Kidney capillary endothelial cell (primary cell): ENCODE data around the gene LPCAT1.
"Not testable (repeated sequence)": the region's sequence is repeated elsewhere in the genome, so short reads cannot be mapped to it uniquely, and the experiment has no call there.

Experiments used
- DNase-seq: peaks from one replicate; pipeline ENCODE4 v3.0.0-alpha.2; 2018; ENCODE audit warnings: low spot score

Gene LPCAT1

GRCh38 chr5:1522601-1523479 lies 920 bp downstream of the LPCAT1 start:
- DNase-seq = no peak

- DNase-seq = no peak
These were observed 1.8 kb downstream of the LPCAT1 start for GRCh38 chr5:1521671-1522600.

- DNase-seq = no peak
These were observed 2.8 kb downstream of the LPCAT1 start for GRCh38 chr5:1520791-1521453.

- DNase-seq = no peak
These were observed 4.0 kb downstream of the LPCAT1 start for GRCh38 chr5:1519631-1520210.

- DNase-seq = no peak
These were observed 5.9 kb downstream of the LPCAT1 start for GRCh38 chr5:1517838-1518237.

GRCh38 chr5:1516615-1517601 lies 6.9 kb downstream of the LPCAT1 start:
- no peak for DNase-seq

- DNase-seq = no peak
These were observed 7.7 kb downstream of the LPCAT1 start for GRCh38 chr5:1515921-1516571.

- no peak for DNase-seq
These were observed 8.3 kb downstream of the LPCAT1 start for GRCh38 chr5:1515311-1515920.

GRCh38 chr5:1514819-1515310 lies 8.9 kb downstream of the LPCAT1 start:
- DNase-seq = not testable (repeated sequence)

GRCh38 chr5:1514027-1514818 lies 9.5 kb downstream of the LPCAT1 start:
- DNase-seq = no peak

- DNase-seq = no peak
These were observed 10.3 kb downstream of the LPCAT1 start for GRCh38 chr5:1513326-1514026.

GRCh38 chr5:1512541-1513291 lies 11.0 kb downstream of the LPCAT1 start:
- no peak for DNase-seq

GRCh38 chr5:1511651-1512540 lies 11.9 kb downstream of the LPCAT1 start:
- DNase-seq = no peak

GRCh38 chr5:1511048-1511447 lies 12.7 kb downstream of the LPCAT1 start:
- DNase-seq = no peak

- DNase-seq = no peak
These were observed 13.1 kb downstream of the LPCAT1 start for GRCh38 chr5:1510631-1511030.

GRCh38 chr5:1510151-1510561 lies 13.6 kb downstream of the LPCAT1 start:
- no peak for DNase-seq
